ENCODE results near the gene PTPRM.

PTPRM gene

GRCh38 chr18:7605705-7606104 is 38.6 kb downstream of the PTPRM start:
- Histone ChIP-seq H3K9me3 (ENCODE audit: control insufficient read depth, insufficient read depth, low read depth, low read length) (no peaks in the 10 kb centered on the region), H3K36me3 (ENCODE audit: control insufficient read depth in 2 of 2, insufficient read depth in 1 of 2, low read length in 2 of 2) (no peaks in the 10 kb centered on the region), H3K4me1 (ENCODE audit: control insufficient read depth, insufficient read depth, low read length) (no peaks in the 10 kb centered on the region), H3K27ac (ENCODE audit: extremely low read depth, low read depth, low read length) (no peak overlapping the region), H3K4me3 (ENCODE audit: low read depth, low read length) (no peak overlapping the region)
- ChIA-PET CTCF (interaction anchor here (0.6 kb wide), 1 partner anchor 821 kb away, joined by 3 read pairs; no protein-coding TSS in a partner anchor), POLR2A (no interaction called here)
- no peak for TF ChIP-seq ZNF354C (tag by site-specific recombination; IDR thresholded peaks at IDR 0.05; ENCODE audit: borderline replicate concordance, low read depth)
- no peak for TF ChIP-seq ZNF248 (tag by site-specific recombination; IDR thresholded peaks at IDR 0.05)
- no peak for TF ChIP-seq ZNF561 (tag by site-specific recombination; IDR thresholded peaks at IDR 0.05; ENCODE audit: borderline replicate concordance)
- TF ChIP-seq ZNF335 (tag by site-specific recombination; conservative IDR thresholded peaks at IDR 0.05): no peak
- TF ChIP-seq ZNF157 (tag by site-specific recombination; IDR thresholded peaks at IDR 0.05): no peak
- no peak for TF ChIP-seq ZNF645 (tag by site-specific recombination; IDR thresholded peaks at IDR 0.05)
- TF ChIP-seq ZNF514 (tag by site-specific recombination; IDR thresholded peaks at IDR 0.05): no peak
- TF ChIP-seq ZNF211 (tag by site-specific recombination; IDR thresholded peaks at IDR 0.05; ENCODE audit: low read depth): no peak
- TF ChIP-seq ZNF529 (tag by site-specific recombination; IDR thresholded peaks at IDR 0.05; ENCODE audit: insufficient replicate concordance): no peak
- TF ChIP-seq ZNF544 (tag by site-specific recombination; IDR thresholded peaks at IDR 0.05): no peak
- no peak for TF ChIP-seq KLF1 (tag by site-specific recombination; IDR thresholded peaks at IDR 0.05)
- TF ChIP-seq BCL11B (tag by site-specific recombination; IDR thresholded peaks at IDR 0.05; ENCODE audit: low read depth): no peak
- no peak for TF ChIP-seq ZNF366 (tag by site-specific recombination; conservative IDR thresholded peaks at IDR 0.05)
- TF ChIP-seq GLIS2 (tag by site-specific recombination; IDR thresholded peaks at IDR 0.05): no peak

- no peaks in the 10 kb centered on the region for H3K4me1 ChIP-seq (ENCODE audit: control insufficient read depth, insufficient read depth, low read length)
- no peaks in the 10 kb centered on the region for H3K36me3 ChIP-seq (ENCODE audit: control insufficient read depth in 2 of 2, insufficient read depth in 1 of 2, low read length in 2 of 2)
- TF ChIP-seq ZNF184 (tag by site-specific recombination; IDR thresholded peaks at IDR 0.05) (no peak), ZFHX2 (tag by site-specific recombination; conservative IDR thresholded peaks at IDR 0.05) (no peak), ZNF658 (tag by site-specific recombination; IDR thresholded peaks at IDR 0.05) (no peak), SCRT2 (tag by site-specific recombination; IDR thresholded peaks at IDR 0.05) (peak; percentile 58; the same call in 1 of the 2 replicates), MYNN (tag by site-specific recombination; IDR thresholded peaks at IDR 0.05; ENCODE audit: borderline replicate concordance) (no peak)
- H3K27ac ChIP-seq (ENCODE audit: extremely low read depth, low read depth, low read length): no peak overlapping the region
- H3K4me3 ChIP-seq (ENCODE audit: low read depth, low read length): no peak overlapping the region
- CTCF ChIA-PET: interaction anchor here (0.7 to 1.2 kb wide), 2 partner anchors 40 to 141 kb away, joined by 3 read pairs; partner anchors contain the start of gene PTPRM
- no peaks in the 10 kb centered on the region for H3K9me3 ChIP-seq (ENCODE audit: control insufficient read depth, insufficient read depth, low read depth, low read length)
- POLR2A ChIA-PET: no interaction called here
Measured at GRCh38 chr18:7607540-7608173, 40.5 kb downstream of the PTPRM start.

- no peaks in the 10 kb centered on the region for H3K9me3 ChIP-seq (ENCODE audit: control insufficient read depth, insufficient read depth, low read depth, low read length)
- no peak overlapping the region for H3K4me3 ChIP-seq (ENCODE audit: low read depth, low read length)
- no peak overlapping the region for H3K27ac ChIP-seq (ENCODE audit: extremely low read depth, low read depth, low read length)
- H3K36me3 ChIP-seq (ENCODE audit: control insufficient read depth in 2 of 2, insufficient read depth in 1 of 2, low read length in 2 of 2): no peaks in the 10 kb centered on the region
- H3K4me1 ChIP-seq (ENCODE audit: control insufficient read depth, insufficient read depth, low read length): no peaks in the 10 kb centered on the region
- ChIA-PET CTCF (interaction anchor here (0.7 kb wide), 2 partner anchors 15 to 142 kb away, joined by 3 to 4 read pairs; no protein-coding TSS in a partner anchor), POLR2A (no interaction called here)
- TF ChIP-seq ZNF132 (tag by site-specific recombination; IDR thresholded peaks at IDR 0.05; ENCODE audit: borderline replicate concordance) (no peak), ZNF354C (tag by site-specific recombination; IDR thresholded peaks at IDR 0.05; ENCODE audit: borderline replicate concordance, low read depth) (no peak), ZNF394 (tag by site-specific recombination; IDR thresholded peaks at IDR 0.05; ENCODE audit: borderline replicate concordance) (no peak), ZNF621 (tag by site-specific recombination; IDR thresholded peaks at IDR 0.05) (no peak), SETDB1 (IDR thresholded peaks at IDR 0.05; ENCODE audit: insufficient read length, low read length) (no peak), ZBTB17 (tag by site-specific recombination; IDR thresholded peaks at IDR 0.05) (no peak), HOXD13 (CRISPR knock-in tag; IDR thresholded peaks at IDR 0.05; ENCODE audit: borderline replicate concordance) (no peak), ZNF596 (tag by site-specific recombination; IDR thresholded peaks at IDR 0.05) (no peak)
Measured at GRCh38 chr18:7608174-7608550, 41.0 kb downstream of the PTPRM start.

All from HEK293 (cell line).